ENCODE measurements around the gene GPX1.
"Not testable (repeated sequence)": the region's sequence is repeated elsewhere in the genome, so short reads cannot be mapped to it uniquely, and the experiment has no call there.

GPX1 gene

DNA sequence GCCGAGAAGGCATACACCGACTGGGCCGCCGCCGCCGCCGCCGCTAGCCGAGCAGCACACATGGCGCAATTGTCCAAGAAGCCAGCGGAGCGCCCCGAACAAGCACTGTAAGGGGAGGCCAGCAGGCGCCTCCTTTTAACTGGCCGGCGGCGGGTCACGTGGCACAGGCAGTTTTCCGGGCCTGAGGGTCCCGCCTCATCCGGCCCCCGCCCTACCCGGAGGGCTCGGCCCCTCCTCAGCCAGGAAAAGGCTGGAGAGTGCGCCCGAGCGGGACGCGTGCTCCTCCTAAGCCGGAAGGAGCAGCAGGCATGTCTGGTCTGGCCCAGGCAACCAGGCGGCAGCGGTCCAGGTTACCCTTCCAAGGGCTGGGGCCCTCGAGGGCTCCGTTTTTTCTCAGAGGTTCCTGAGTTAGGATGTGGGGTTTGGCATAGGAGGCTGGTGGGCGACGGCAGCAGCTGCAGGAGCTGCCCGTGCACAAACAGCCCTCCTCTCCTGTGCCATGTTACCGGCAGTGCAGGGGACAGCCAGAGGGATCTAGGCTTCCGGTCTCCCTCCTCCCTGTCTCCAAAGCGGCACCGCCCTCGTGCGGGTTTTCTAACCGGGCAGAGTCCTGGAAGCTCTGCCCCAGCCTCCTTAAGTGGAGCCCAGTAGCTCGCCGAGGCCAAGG is at the start of gene GPX1:
TSS of gene GPX1 (minus strand) at position 137 of the 667 bp plus-strand sequence. CDS start at position 62, 75 bp downstream.
- peak; percentile 70 for DNase-seq

DNA sequence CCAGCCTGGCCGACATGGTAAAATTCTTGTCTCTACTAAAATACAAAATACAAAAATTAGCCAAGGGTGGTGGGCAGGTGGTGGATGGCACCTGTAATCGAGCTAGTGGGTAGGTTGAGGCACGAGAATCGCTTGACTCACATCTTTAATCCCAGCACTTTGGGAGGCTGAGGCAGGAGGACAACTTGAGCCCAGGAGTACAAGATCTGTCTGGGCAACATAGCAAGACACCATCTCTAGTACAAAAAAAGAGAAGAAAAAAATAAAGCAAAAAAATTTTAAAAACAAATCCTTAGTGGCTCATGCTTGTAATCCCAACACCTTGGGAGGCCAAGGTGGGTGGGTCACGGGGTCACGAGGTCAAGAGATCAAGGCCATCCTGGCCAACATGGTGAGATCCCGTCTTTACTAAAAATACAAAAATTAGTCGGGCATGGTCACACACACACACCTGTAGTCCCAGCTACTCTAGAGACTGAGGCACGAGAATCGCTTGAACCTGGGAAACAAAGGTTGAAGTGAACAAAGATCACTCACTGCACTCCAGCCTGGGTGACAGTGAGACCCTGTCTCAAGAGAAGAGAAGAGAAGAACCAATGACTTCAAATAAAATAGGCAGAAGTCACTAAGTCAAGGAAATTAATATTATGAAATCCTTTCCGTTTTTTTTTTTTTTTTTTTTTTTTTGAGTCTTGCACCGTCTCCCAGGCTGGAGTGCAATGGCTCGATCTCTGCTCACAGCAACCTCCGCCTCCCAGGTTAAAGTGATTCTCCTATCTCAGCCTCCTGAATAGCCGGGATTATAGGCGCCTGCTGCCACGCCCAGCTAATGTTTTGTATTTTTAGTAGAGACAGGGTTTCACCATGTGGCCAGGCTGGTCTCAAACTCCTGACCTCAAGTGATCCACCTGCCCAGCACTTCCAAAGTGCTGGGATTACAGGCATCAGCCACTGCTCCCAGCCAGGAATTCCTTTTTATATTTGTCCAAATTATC is 48.7 kb upstream of the GPX1 start:
- no peak for DNase-seq

DNA sequence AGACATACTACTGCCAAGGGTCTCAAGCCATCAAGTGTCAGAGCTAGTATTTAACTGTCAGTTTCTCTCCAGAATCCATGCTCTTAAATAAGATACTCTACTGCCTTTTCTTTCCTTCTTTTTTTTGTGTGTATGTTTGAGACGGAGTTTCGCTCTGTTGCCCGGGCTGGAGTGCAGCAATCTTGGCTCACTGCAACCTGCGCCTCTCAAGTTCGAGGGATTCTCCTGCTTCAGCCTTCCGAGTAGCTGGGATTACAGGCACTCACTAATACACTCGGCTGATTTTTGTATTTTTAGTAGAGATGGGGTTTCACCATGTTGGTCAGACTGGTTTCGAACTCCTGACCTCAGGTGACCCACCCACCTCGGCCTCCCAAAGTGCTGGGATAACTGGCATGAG is 47.4 kb upstream of the GPX1 start:
- not testable (repeated sequence) for DNase-seq

DNA sequence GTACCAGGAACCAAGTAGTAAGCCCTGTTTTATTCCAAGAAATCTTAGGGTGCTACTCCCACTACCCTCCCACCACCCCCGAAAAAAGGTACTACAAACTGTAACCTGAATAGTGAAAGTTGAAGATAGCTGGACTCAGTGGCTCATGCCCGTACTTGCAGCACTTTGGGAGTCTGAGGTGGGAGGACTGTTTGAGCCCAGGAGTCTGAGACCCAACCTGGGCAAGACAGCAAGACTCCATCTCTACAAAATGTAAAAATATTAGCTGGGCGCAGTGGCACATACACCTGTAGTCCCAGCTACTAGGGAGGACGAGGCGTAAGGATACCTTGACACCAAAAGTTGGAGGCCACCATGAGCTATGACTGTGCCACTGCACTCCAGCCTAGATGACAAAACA is 45.7 kb upstream of the GPX1 start:
- no peak for DNase-seq

DNA sequence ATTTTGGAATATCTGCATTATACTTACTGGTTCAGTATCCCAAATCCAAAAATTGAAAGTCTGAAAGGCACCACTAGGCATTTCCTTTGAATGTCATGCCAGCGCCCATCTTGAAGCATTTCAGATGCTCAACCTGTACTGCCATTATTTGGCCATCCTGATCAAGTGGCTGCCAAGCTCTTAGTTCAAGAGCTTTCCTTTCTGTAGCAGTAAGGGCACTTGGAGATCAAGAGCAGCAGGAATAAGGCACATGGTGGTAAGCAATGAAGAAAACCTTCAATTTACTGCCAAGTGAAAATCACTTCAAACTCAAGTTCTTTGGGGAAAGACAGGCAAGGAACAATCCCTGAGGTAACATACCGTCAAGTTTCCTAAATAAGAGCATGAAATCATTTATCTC is 43.6 kb upstream of the GPX1 start:
- DNase-seq: no peak

DNA sequence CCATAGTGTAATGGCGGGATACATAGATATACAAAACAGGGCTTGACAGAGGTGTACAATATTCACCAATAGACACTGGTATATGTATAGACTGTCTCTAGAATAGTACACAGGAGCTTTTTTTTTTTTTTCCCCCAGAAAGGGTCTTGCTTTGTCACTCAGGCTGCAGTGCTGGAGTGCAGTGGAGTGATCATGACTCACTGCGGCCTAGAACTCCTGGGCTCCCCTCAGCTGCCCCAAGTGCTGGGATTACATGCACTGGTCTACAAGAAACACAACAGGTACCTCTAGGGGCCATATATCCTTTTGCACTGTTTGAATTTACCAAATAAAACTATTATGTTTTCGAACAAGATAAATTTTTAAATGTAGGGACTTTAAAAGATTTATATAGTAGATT is 41.3 kb upstream of the GPX1 start:
- no peak for DNase-seq

DNA sequence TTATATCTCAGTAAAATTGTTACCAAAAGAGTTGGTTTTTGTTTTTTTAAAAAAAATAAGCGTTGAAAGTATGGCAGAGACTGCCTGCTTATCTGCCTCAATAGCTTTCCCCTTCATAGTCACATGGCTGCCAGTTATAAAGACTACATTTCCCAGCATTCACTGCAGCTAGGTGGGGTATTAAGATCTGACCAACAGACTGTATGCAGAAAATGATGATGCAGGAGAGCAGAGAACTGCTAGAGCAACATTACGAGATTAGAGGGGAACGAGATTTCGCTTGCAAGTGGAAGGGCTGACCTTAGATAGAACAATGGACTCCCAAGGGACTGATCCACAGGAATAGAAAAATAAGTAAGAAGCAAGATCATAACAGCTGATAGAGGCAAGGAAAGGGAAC is 39.3 kb upstream of the GPX1 start:
- DNase-seq: no peak

DNA sequence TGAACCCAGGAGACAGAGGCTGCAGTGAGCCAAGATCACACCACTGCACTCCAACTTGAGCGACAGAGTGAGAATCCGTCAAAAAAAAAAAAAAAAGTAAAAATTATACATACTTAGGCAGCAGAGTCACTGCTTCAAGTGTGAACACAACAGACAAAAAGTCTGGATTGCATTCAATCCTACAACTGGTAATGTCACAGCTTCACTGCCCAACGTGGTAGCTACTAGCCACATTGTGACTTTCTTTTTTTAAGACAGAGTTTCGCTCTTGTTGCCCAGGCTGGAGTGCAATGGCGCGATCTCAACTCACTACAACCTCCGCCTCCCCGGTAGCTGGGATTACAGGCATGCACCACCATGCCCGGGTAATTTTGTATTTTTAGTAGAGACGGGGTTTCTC is 33.2 kb upstream of the GPX1 start:
- DNase-seq: not testable (repeated sequence)

DNA sequence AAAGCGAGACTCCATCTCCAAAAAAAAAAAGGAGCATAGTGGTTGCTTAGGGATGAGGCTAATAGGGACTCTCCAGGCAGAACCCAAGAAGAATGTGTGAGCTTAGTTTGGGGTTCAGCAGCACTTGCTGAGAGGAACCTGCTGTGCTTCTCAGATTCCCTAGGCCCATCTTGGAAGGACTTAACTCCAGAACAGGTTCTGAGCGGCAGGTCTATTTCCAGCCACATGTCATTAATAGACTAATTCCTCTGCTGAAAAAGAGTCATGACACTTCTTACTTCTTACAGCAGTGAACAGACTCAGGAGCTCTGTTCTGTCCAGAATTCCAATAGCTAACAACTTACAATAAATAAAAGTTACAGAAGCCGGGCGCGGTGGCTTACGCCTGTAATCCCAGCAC is 31.1 kb upstream of the GPX1 start:
- DNase-seq: no peak

DNA sequence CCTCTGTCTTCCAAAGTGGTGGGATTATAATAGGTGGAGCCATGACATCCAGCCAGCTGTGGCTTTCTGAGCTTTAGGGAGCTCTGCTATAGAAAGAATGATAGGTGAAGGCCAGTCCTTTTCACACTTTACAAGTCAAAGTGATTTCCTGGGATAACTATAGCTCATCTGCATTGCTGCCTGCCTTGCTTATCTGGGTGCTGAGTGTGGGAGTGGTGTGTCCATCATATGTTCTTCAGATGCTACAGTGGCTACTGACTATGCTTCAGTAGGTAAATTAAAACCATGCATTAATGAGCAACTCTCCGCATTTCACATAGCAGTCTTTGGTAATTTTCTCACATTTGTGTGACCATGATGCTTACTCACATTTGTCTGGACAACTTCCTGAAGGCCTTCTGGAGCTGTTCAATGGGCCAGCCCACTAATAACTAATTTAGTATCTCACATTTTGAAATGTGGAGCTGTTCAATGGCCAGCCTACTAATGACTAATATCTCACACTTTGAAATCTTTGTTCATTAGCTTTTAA is 30.2 kb upstream of the GPX1 start:
- DNase-seq: no peak

DNA sequence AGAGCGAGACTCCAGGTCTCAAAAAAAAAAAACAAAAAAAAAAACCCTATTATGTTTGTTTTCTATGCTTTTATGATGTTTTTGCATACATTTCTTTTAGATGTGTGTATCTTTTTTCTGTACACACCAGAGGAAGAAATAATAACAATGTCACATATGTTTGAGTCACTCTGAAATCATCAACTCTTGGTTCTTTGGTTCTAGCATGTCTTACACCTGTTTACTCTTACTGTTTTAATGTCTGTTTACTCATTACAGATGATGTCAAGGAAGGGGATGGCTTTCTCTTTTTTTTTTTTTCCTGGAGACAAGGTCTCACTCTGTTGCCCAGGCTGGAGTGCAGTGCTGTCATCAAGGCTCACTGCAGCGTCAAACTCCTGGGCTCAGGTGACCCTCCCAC is 29.6 kb upstream of the GPX1 start:
- DNase-seq: no peak

DNA sequence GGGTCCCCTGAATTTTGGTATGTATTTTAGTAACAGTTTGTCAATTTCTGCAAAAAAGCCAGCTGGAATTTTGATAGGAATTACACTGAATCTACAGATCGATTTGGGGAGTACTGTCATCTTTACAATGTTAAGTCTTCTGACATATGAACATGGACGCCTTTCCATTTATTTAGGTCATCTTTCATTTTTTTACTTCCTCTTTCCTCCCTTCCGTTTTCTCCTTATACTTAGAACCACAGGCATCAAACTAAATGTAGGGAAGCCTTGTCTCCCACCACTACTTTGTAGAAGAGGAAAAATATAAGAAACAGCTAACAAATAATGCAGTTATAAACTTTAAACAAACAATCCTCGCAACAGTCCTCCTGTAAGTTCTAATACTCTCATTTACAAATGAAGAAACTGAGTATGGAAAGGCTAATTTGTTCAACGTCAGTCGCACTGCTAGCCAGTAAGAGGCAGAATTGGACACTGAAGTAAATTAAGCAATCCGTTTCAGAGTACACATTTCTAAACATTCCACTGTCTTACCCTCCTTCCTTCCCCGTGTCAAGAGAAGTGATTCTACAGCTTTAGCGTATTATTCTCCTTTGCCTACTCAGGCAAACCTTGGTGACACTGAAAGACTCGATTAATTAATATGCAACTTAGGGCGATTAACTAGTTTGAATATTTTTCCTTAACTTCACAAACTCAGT is 28.1 kb upstream of the GPX1 start:
- no peak for DNase-seq

DNA sequence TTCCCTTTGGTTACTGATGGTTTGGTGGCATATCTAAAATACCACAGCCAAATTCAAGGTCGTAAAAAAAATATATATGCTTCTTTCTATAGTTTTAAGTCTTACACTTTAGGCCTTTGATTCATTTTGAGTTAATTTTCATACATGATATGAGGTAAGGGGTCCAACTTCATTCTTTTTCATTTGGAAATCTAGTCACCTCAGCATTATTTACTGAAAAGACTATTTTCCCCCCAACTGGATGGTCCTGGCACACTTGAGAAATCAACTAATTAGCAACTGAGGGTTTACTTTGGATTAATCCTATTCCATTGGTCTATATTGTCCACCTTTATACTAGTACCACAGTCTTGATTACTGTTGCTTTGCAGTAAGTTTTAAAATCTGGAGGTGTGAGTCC is 27.5 kb upstream of the GPX1 start:
- DNase-seq: no peak

DNA sequence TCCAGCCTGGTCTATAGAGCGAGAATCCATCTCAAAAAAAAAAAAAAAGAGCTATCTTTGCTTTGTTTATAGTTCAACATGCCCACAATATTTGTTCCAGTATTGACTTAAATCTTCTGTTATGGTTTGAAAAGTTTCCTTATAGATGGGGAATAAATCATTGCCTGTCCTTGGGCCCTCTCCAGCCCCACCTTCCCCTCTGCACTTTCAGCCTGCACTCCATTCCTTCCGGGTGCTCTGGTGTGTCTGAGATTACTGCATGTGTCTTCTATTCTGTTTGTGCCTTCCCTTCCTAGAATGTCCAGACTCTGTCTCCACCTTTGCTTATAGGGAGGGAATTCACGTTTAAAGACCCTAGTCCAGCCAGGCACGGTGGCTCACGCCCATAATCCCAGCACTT is 25.2 kb upstream of the GPX1 start:
- no peak for DNase-seq

DNA sequence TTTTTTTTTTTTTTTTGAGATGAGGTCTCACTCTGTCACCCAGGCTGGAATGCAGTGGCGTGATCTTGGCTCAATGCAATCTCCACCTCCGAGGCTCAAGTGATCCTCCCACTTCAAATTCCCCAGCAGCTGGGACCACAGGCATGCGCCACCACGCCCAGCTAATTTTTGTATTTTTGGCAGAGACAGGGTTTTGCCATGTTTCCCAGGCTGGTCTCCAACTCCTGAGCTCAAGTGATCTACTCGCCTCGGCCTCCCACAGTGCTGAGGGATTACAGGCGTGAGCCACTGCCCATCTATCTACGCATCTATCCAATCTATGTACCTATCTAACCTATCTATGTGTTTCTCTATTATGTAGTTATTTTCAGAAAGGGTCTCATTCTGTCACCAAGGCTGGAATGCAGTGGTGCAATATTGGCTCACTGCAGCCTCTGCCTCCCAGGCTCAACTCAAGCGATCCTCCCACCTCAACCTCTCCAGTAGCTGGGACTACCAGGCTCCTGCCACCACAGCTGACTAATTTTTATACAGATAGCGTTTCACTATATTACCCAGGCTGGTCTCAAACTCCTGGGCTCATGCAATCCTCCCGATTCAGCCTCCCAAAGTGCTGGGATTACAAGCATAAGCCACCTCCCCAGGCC is 20.2 kb upstream of the GPX1 start:
- DNase-seq: no peak

DNA sequence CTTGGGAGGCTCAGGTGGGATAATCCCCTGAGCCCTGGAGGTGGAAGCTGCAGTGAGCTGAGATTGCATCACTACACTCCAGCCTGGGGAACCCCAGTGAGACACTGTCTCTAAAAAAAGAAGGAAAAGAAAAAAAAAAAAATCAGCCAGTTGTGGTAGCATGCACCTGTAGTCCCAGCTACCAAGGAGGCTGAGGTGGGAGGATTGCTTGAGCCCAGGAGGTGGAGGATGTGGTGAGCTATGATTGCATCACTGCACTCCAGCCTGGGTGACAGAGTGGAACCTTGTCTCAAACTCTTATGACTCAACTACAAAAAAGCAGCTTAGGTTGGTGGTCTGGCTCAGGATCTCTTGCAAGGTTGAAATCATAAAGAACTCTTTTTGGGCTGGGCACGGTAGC is 19.3 kb upstream of the GPX1 start:
- DNase-seq: peak; percentile 58

DNA sequence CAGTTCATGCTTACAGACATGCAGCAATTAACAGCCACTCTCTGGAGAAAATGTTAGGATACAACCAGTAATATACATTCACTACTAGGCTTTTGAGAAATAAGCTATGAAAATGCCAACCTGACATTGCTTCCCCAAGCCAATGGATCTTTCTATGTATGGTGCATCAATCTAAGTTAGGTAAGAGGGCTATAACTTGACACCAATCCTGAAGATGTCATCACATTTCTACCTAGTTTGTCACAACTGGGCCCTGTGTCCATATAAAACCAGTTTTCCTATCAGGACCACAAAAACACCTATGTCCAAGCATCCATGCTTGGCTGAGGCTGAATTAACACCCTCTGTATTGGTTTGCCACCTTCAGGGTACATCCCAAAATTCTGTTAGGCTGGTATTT is 13.8 kb upstream of the GPX1 start:
- DNase-seq: no peak

DNA sequence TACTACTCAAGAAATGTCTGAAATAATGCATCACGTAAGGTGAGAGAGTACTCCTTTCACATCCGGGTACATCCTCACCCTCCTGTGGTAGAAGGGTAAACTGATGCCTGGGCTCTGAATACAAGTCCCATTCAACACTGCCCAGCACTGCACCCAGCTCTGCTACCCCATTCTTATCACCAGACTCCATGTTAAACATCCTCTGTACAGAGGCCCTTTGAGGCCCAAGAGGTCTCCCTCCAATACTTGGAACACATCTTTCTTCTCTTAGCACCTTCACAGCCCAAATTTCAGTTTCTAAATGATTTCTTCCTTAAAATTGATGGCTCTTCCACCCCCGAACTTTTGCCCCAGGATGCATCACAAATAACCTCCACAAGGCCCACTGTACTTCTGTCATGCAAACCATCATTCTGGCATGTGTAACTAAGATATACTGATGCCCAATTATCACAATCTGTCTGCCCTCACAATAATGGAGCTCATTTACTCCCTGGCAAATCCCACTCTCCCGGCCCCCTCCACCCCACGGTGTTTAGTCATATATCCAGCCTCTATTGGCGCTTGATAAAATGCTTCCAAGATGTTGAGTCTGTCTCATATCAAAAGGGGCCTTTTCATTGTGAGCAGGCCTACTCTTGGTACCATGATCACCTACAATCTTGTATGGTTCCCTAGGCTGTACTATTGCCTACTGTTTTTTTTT is 12.6 kb upstream of the GPX1 start:
- no peak for DNase-seq

DNA sequence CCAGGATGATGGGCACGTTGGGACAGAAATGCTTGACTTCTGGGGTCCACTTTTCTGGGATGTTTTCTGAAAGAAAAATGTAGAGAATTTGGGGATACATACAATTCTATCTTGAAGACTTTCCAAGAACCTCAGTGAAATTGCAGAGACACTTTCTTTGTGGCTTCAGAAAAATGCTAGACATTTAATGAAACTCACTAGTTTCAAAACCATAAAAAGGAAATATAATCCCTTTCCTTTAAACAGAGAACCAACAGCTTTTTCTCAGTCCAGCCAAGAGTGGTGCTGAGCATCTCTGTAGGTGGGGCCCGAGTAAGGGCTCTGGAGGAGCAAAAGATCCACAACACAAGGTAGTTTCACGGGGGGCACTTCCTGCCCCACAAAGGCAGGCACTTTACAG is 4.4 kb upstream of the GPX1 start:
- DNase-seq: no peak

DNA sequence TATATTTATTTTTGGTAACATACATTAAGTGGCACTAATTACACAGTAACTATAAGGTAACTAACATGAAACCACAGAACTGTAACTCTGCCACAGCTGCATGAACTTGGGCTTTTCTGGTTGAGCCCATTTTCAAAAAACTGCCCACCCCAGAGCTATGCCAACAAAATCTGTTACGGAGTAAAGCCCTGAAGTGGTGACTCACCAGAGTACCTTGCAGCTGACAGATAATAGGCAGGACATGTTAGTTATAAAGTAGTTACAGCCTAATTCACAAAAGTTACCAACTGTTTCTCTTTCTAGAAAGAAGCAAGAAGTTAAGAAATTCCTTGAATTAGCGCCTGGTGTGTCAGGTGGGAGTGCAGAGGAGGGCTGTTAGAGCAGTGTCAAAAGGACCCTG is 1.5 kb upstream of the GPX1 start:
- no peak for DNase-seq

DNA sequence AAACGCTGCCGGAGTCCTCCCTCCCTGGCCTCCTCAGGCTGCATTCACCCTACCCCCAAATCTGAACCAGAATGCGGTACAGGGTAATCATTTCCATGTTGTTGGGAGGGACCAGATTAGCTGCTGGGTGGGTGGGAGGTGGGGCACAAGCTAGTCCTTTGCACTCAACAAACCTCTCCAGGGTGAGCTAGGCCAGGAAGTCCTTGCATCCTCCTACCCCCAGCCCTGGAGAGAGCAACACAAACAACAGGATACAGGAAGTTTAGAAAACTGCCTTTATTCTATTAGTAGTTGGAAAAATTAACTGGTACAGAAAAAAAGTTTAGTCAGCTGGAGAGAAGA is 702 bp upstream of the GPX1 start:
- no peak for DNase-seq

All from activated CD8-positive, alpha-beta memory T cell treated with anti-CD3 and anti-CD28 coated beads, Interleukin-2, amount 50 U/mL, for 4 hours (primary cell).